DOHH2 (cell line): Measurements from ENCODE around the gene KIDINS220.

ENCODE experiments used
- H3F3A ChIP-seq: fragments of 200-600 bp; sonication (generic), shearing (Covaris generic); 2 replicates; pipeline ENCODE4 v1.6.0; 2016; ENCODE audit warnings: antibody characterized with exemption, mild to moderate bottlenecking; ENCODE audit not compliant: control insufficient read depth, insufficient read depth
- H3K27ac ChIP-seq: fragments of 200-600 bp; sonication (generic); 2 replicates; pipeline ENCODE4 v1.5.1; 2014; ENCODE audit warnings: low read depth, mild to moderate bottlenecking, low read length, moderate library complexity
- H3K27me3 ChIP-seq: fragments of 200-600 bp; sonication (generic); 2 replicates; pipeline ENCODE4 v1.6.1; 2014; ENCODE audit warnings: mild to moderate bottlenecking, low read length, mixed read lengths; ENCODE audit not compliant: control insufficient read depth
- H3K36me3 ChIP-seq: fragments of 200-600 bp; sonication (generic); 2 replicates; pipeline ENCODE4 v1.6.1; 2014; ENCODE audit warnings: mild to moderate bottlenecking, low read length, moderate library complexity, mixed read lengths; ENCODE audit not compliant: control insufficient read depth
- H3K4me1 ChIP-seq: fragments of 200-600 bp; sonication (generic); 2 replicates; pipeline ENCODE4 v1.6.1; 2014; ENCODE audit warnings: mild to moderate bottlenecking, low read length, mixed read lengths; ENCODE audit not compliant: control insufficient read depth
- H3K4me2 ChIP-seq: fragments of 200-600 bp; sonication (generic); 2 replicates; pipeline ENCODE4 v1.6.0; 2014; ENCODE audit warnings: mild to moderate bottlenecking, low read length, moderate library complexity
- H3K4me3 ChIP-seq: fragments of 200-600 bp; sonication (generic); 2 replicates; pipeline ENCODE4 v1.5.1; 2014; ENCODE audit warnings: mild to moderate bottlenecking, low read length, mixed read lengths
- H3K79me2 ChIP-seq: fragments of 200-600 bp; sonication (generic); 2 replicates; pipeline ENCODE4 v1.6.1; 2014; ENCODE audit warnings: mild to moderate bottlenecking, low read length, mixed read lengths; ENCODE audit not compliant: control insufficient read depth
- H3K9me2 ChIP-seq: fragments of 200-600 bp; sonication (generic); replicated peaks from 2 replicates; pipeline ENCODE4 v1.6.1; 2014; ENCODE audit warnings: mild to moderate bottlenecking, low read length, mixed read lengths; ENCODE audit not compliant: control insufficient read depth
- H3K9me3 ChIP-seq: fragments of 200-600 bp; sonication (generic); 2 replicates; pipeline ENCODE4 v1.6.1; 2014; ENCODE audit warnings: antibody characterized with exemption, low read length, mixed read lengths; ENCODE audit not compliant: control insufficient read depth, insufficient read depth
- H4K20me1 ChIP-seq: fragments of 200-600 bp; sonication (generic); 2 replicates; pipeline ENCODE4 v1.6.0; 2014; ENCODE audit warnings: low read depth, mild to moderate bottlenecking, antibody characterized with exemption, low read length, moderate library complexity; ENCODE audit not compliant: control insufficient read depth, insufficient read depth
- CTCF ChIP-seq: fragments of 200-600 bp; sonication (generic); IDR thresholded peaks from one replicate; pipeline ENCODE4 v1.5.1; 2014; ENCODE audit warnings: antibody characterized with exemption, mild to moderate bottlenecking, low read depth, low read length; ENCODE audit not compliant: poor library complexity, severe bottlenecking
- EZH2phosphoT487 ChIP-seq: fragments of 200-600 bp; sonication (generic); IDR thresholded peaks from 2 replicates; pipeline ENCODE4 v1.6.1; 2017; ENCODE audit warnings: borderline replicate concordance, mild to moderate bottlenecking, antibody characterized with exemption, low read length, moderate library complexity, mixed read lengths

Gene KIDINS220

GRCh38 chr2:8719528-8719927 is 117.9 kb downstream of the KIDINS220 start:
- H3F3A ChIP-seq = no peaks in the 10 kb centered on the region
- no peaks in the 10 kb centered on the region for H3K27me3 ChIP-seq
- no peak overlapping the region for H3K4me2 ChIP-seq
- H3K27ac ChIP-seq = no peak overlapping the region
- H4K20me1 ChIP-seq = no peaks in the 10 kb centered on the region
- TF ChIP-seq CTCF = no peak
- no peak for TF ChIP-seq EZH2phosphoT487
- peaks cover 13% of the 10 kb centered on the region for H3K9me3 ChIP-seq
- no peaks in the 10 kb centered on the region for H3K4me1 ChIP-seq
- H3K4me3 ChIP-seq = no peak overlapping the region
- no peaks in the 10 kb centered on the region for H3K79me2 ChIP-seq
- no peaks in the 10 kb centered on the region for H3K9me2 ChIP-seq
- H3K36me3 ChIP-seq = no peaks in the 10 kb centered on the region

- Histone ChIP-seq H3K9me3 (peaks cover 13% of the 10 kb centered on the region), H3K4me2 (no peak overlapping the region), H3K36me3 (no peaks in the 10 kb centered on the region), H3K4me3 (no peak overlapping the region), H3K9me2 (no peaks in the 10 kb centered on the region), H4K20me1 (no peaks in the 10 kb centered on the region), H3F3A (no peaks in the 10 kb centered on the region), H3K79me2 (no peaks in the 10 kb centered on the region), H3K27ac (no peak overlapping the region), H3K4me1 (no peaks in the 10 kb centered on the region), H3K27me3 (no peaks in the 10 kb centered on the region)
- TF ChIP-seq EZH2phosphoT487 (no peak), CTCF (no peak)
These were observed 122.4 kb downstream of the KIDINS220 start for GRCh38 chr2:8714971-8715370.

DNA sequence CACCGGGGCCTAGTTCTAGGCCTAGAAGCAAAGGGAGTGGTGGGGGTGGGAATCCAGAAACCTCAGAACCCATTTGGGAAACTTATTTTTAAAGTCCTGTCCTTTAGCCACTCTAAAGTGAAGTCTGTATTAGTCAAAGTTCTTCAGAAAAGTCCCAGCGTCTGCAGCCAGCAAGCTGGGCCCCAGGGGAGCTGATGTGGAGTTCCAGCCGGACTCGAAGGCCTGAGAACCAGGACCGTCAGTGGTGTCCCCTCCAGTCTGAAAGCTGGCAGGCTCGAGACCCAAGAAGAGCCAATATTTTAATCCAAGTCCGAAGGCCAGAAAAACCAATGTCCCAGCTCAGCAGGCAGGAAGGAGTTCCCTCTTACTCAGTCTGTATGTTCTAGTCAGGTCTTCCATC is 123.1 kb downstream of the KIDINS220 start:
- no peak for TF ChIP-seq EZH2phosphoT487
- no peak for TF ChIP-seq CTCF
- Histone ChIP-seq H3K27me3 (no peaks in the 10 kb centered on the region), H3K9me3 (peaks cover 13% of the 10 kb centered on the region), H3K27ac (no peak overlapping the region), H3K36me3 (no peaks in the 10 kb centered on the region), H3K4me1 (no peaks in the 10 kb centered on the region), H3F3A (no peaks in the 10 kb centered on the region), H3K79me2 (no peaks in the 10 kb centered on the region), H3K4me2 (no peak overlapping the region), H3K4me3 (no peak overlapping the region), H3K9me2 (no peaks in the 10 kb centered on the region), H4K20me1 (no peaks in the 10 kb centered on the region)

DNA sequence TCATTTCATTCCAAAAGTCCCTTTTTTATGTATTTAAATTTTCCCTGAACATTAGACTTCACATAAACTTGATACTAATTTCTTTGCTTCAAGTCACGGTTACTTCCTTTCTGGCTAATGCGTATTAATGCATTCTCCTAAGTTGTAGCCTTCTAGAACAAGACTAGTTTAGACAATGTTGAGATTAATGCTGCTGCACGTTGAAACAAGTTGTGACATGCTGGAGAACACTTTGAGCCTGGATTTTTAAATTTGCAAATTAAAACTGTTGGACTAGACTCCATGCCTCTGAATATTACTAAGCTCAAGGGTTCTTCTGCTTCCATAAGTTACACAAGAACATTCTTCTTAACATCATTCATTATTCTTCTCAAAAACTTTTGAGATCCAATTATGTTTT is 126.5 kb downstream of the KIDINS220 start:
- Histone ChIP-seq H3K27me3 (no peaks in the 10 kb centered on the region), H3K9me3 (peaks cover 8% of the 10 kb centered on the region), H3K4me1 (no peaks in the 10 kb centered on the region), H3K4me3 (no peak overlapping the region), H3K36me3 (no peaks in the 10 kb centered on the region), H4K20me1 (no peaks in the 10 kb centered on the region), H3F3A (no peaks in the 10 kb centered on the region), H3K79me2 (no peaks in the 10 kb centered on the region), H3K27ac (no peak overlapping the region), H3K4me2 (no peak overlapping the region), H3K9me2 (no peaks in the 10 kb centered on the region)
- TF ChIP-seq CTCF (no peak), EZH2phosphoT487 (no peak)
